Measurements from ENCODE around the gene RABL6.
"Not testable (repeated sequence)": the region's sequence is repeated elsewhere in the genome, so short reads cannot be mapped to it uniquely, and the experiment has no call there.

Gene RABL6

GRCh38 chr9:136833381-136834048 lies 25.8 kb downstream of the RABL6 start:
- not testable (repeated sequence) for DNase-seq (ENCODE audit: insufficient read length, low spot score); FAIRE-seq

GRCh38 chr9:136835162-136835931 lies 27.6 kb downstream of the RABL6 start:
- DNase-seq (ENCODE audit: insufficient read length, low spot score) = no peak

GRCh38 chr9:136835932-136836904 lies 28.5 kb downstream of the RABL6 start:
- no peak for DNase-seq (ENCODE audit: insufficient read length, low spot score)
- FAIRE-seq = no peak

More at GRCh38 chr9:136835162-136835931, 27.6 kb downstream of the RABL6 start:
- no peak for FAIRE-seq

GRCh38 chr9:136837146-136837855 lies 29.6 kb downstream of the RABL6 start:
- FAIRE-seq (no peak), DNase-seq (ENCODE audit: insufficient read length, low spot score) (no peak)

- FAIRE-seq; DNase-seq (ENCODE audit: insufficient read length, low spot score): not testable (repeated sequence)
Measured at GRCh38 chr9:136837856-136838277, 30.1 kb downstream of the RABL6 start.

GRCh38 chr9:136838314-136839228 lies 30.8 kb downstream of the RABL6 start:
- DNase-seq (ENCODE audit: insufficient read length, low spot score) (no peak), FAIRE-seq (no peak)

GRCh38 chr9:136839229-136840139 lies 31.7 kb downstream of the RABL6 start:
- FAIRE-seq (no peak), DNase-seq (ENCODE audit: insufficient read length, low spot score) (no peak)

- DNase-seq (ENCODE audit: insufficient read length, low spot score) = no peak
- FAIRE-seq = no peak
Measured at GRCh38 chr9:136840140-136840876, 32.6 kb downstream of the RABL6 start.

- DNase-seq (ENCODE audit: insufficient read length, low spot score) = no peak
- no peak for FAIRE-seq
Measured at GRCh38 chr9:136840877-136841645, 33.3 kb downstream of the RABL6 start.

- peak; percentile 92 for FAIRE-seq
- not testable (repeated sequence) for DNase-seq (ENCODE audit: insufficient read length, low spot score)
Measured at GRCh38 chr9:136841646-136842379, 34.1 kb downstream of the RABL6 start.

GRCh38 chr9:136842380-136842948 lies 34.7 kb downstream of the RABL6 start, which contains the start of gene AJM1:
Gene AJM1 (plus strand): TSS chr9:136842478. CDS start chr9:136844415, 1,937 bp downstream.
- DNase-seq (ENCODE audit: insufficient read length, low spot score) = peak; percentile 66
- peak; percentile 80 for FAIRE-seq

- FAIRE-seq; DNase-seq (ENCODE audit: insufficient read length, low spot score): not testable (repeated sequence)
Measured at GRCh38 chr9:136843159-136843800, 35.5 kb downstream of the RABL6 start.

GRCh38 chr9:136843801-136844740 lies 36.3 kb downstream of the RABL6 start:
- not testable (repeated sequence) for FAIRE-seq

More at GRCh38 chr9:136843801-136844740, 36.3 kb downstream of the RABL6 start:
- DNase-seq (ENCODE audit: insufficient read length, low spot score) = not testable (repeated sequence)
